Esophagus squamous epithelium (tissue), 5 donors: ENCODE measurements around the gene SRSF5. TPM values are rescaled to one million over a fixed set of nuclear protein-coding genes. Genes with fewer than 3 reads are reported as not detected.

Experiments
- DNase-seq: peaks from one replicate; lab custom pipeline; 2025; lab: John Stamatoyannopoulos, UW
- H3K27ac ChIP-seq, 4 donors: fragments of 200-600 bp; sonication (generic); one replicate each; pipeline ENCODE4 v1.5.1; 2016 to 2019; ENCODE audit warnings: mild to moderate bottlenecking in 1 of 4
- H3K27me3 ChIP-seq, 4 donors: fragments of 200-600 bp; sonication (generic); 1 replicate in 3 of 4; 2 replicates in 1 of 4; pipeline versions ENCODE4 v1.5.1 to v1.6.0; 2017 to 2021; ENCODE audit warnings: antibody characterized with exemption in 1 of 4
- H3K36me3 ChIP-seq, 3 donors: fragments of 200-600 bp; sonication (generic); one replicate each; pipeline ENCODE4 v1.5.1; 2016 to 2019
- H3K4me1 ChIP-seq, 3 donors: fragments of 200-600 bp; sonication (generic); one replicate each; pipeline ENCODE4 v1.5.1; 2017 to 2019
- H3K4me3 ChIP-seq, 4 donors: fragments of 200-600 bp; sonication (generic); 1 replicate in 3 of 4; 2 replicates in 1 of 4; pipeline ENCODE4 v1.5.1; 2016 to 2019; ENCODE audit warnings: mild to moderate bottlenecking in 2 of 4, moderate library complexity in 1 of 4
- H3K9me3 ChIP-seq, 3 donors: fragments of 200-600 bp; sonication (generic); one replicate each; pipeline ENCODE4 v1.5.1; 2016 to 2019
- POLR2A ChIP-seq, 4 donors: fragments of 450-650 bp; IDR thresholded peaks; one replicate each; pipeline ENCODE4 v1.6.1; 2017; ENCODE audit warnings: antibody characterized with exemption in 4 of 4, mild to moderate bottlenecking in 4 of 4, moderate library complexity in 3 of 4
- WGBS, 2 donors: methylation state at CpG; one replicate each; pipeline ENCODE4 v1.1.5; 2018; 5-methylcytosine and 5-hydroxymethylcytosine counted together
- intact Hi-C: fragments of 100-400 bp; cut with DNase I; formaldehyde crosslinking; loops from one replicate; pipeline ENCODE4 v1.15.0; 2022
- small RNA-seq, 4 donors: library from RNA; depleted of rRNA; stranded (forward); fragments of <200 nt; gene quantifications; one replicate each; pipeline ENCODE3, GENCODE V24; 2016
- total RNA-seq, 4 donors: library from RNA; depleted of rRNA; stranded (reverse); fragments of >200 nt; gene quantifications; one replicate each; pipeline ENCODE4 v1.1.0, GENCODE V29; 2016
- TF ChIP-seq, protein P1 (sequence below), 6 experiments: fragments of 450-650 bp in 4 of 6; fragments of 200-600 bp in 2 of 6; sonication (generic) in 2 of 6; IDR thresholded peaks; one replicate each; pipeline ENCODE4 v1.5.1; 2016 to 2019; ENCODE audit warnings: antibody characterized with exemption in 6 of 6, mild to moderate bottlenecking in 4 of 6, moderate library complexity in 4 of 6
- donor health status: DM: yes; HTN: yes; CAD: no.

Gene SRSF5
- total RNA-seq, 4 donors from 2014 or later = 94.3 to 382 (median 173) TPM

DNA sequence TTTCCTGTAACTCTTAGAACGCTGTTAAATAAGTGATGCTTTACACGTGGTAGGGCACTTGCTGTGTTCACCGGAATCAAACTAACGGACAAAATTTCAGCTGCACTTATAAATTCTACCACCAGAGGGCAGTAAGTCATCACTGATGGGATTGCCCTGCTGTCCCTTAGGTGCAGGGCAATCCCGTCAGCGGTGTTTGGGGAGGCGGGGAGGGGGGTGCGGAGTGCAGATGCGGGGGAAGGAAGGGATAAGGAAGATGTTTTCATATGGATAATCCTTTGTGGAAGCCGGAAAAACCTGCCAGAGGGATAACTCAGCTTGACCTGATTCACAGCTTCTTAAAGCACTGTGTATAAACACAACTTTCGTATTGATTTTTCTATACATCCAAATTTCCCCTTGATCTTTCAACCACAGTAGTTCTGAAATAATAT lies 51.8 kb downstream of the SRSF5 start:
- no peaks in the 10 kb centered on the region for H3K9me3 ChIP-seq
- H3K4me1 ChIP-seq = peaks cover 0 to 6% (median 0%) of the 10 kb centered on the region in 3 donors
- WGBS, 2 donors = 7 to 11% methylated on average over 10 to 11 of the region's 11 CpGs
- TF ChIP-seq, protein P1, sequence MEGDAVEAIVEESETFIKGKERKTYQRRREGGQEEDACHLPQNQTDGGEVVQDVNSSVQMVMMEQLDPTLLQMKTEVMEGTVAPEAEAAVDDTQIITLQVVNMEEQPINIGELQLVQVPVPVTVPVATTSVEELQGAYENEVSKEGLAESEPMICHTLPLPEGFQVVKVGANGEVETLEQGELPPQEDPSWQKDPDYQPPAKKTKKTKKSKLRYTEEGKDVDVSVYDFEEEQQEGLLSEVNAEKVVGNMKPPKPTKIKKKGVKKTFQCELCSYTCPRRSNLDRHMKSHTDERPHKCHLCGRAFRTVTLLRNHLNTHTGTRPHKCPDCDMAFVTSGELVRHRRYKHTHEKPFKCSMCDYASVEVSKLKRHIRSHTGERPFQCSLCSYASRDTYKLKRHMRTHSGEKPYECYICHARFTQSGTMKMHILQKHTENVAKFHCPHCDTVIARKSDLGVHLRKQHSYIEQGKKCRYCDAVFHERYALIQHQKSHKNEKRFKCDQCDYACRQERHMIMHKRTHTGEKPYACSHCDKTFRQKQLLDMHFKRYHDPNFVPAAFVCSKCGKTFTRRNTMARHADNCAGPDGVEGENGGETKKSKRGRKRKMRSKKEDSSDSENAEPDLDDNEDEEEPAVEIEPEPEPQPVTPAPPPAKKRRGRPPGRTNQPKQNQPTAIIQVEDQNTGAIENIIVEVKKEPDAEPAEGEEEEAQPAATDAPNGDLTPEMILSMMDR (IDR thresholded peaks at IDR 0.05) = peak; percentile 86 to 93 (median 92)
- no peak for TF ChIP-seq POLR2A (IDR thresholded peaks at IDR 0.05)
- DNase-seq = peak; percentile 2
- H3K27me3 ChIP-seq = peaks cover 0 to 50% (median 0%) of the 10 kb centered on the region in 4 donors
- H3K4me3 ChIP-seq = no peak overlapping the region
- no peaks in the 10 kb centered on the region for H3K36me3 ChIP-seq
- H3K27ac ChIP-seq = no peak overlapping the region
- intact Hi-C loops = no loop called here

GRCh38 chr14:69819607-69820006 lies 52.7 kb downstream of the SRSF5 start:
- intact Hi-C loops = loop anchor here (5.0 kb wide), 1 partner anchor 208 kb away; no protein-coding TSS in a partner anchor
- DNase-seq = no peak
- WGBS, 2 donors = 78 to 91% methylated on average over 6 to 8 of the region's 8 CpGs
- Histone ChIP-seq H3K4me3 (no peak overlapping the region), H3K9me3 (no peaks in the 10 kb centered on the region), H3K4me1 (peaks cover 0 to 6% (median 0%) of the 10 kb centered on the region in 3 donors), H3K36me3 (no peaks in the 10 kb centered on the region), H3K27ac (no peak overlapping the region), H3K27me3 (peaks cover 0 to 43% (median 0%) of the 10 kb centered on the region in 4 donors)
- no peak for TF ChIP-seq POLR2A (IDR thresholded peaks at IDR 0.05)
- TF ChIP-seq, protein P1 (IDR thresholded peaks at IDR 0.05) = no peak

DNA sequence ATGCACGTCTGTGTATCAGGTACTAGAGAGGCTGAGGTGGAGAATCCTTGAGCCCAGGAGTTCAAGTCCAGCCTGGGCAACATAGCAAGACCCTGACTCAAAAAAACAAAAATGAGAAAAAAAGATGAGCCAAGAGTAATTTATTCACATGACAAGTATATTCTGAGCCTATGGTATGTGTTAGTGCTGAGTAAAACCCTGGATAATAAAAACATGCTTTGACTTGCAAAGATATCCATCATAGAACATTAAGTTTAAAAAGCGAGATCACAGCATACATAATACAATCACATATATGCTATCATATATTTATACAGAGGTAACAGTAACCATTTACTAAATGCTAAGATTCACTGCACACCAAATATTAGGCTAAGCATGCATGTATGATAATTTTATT lies 54.0 kb downstream of the SRSF5 start:
- Histone ChIP-seq H3K4me1 (peaks cover 0 to 6% (median 0%) of the 10 kb centered on the region in 3 donors), H3K27me3 (peaks cover 0 to 33% (median 0%) of the 10 kb centered on the region in 4 donors), H3K9me3 (no peaks in the 10 kb centered on the region), H3K27ac (no peak overlapping the region), H3K36me3 (no peaks in the 10 kb centered on the region), H3K4me3 (no peak overlapping the region)
- 24 to 33% methylated on average over 2 of the region's 2 CpGs for WGBS, 2 donors
- intact Hi-C loops = loop anchor here (5.0 kb wide), 1 partner anchor 206 kb away; no protein-coding TSS in a partner anchor
- no peak for DNase-seq
- TF ChIP-seq POLR2A (IDR thresholded peaks at IDR 0.05) = no peak
- TF ChIP-seq, protein P1 (IDR thresholded peaks at IDR 0.05) = no peak

Small RNA genes lying within 50 kb of the gene (small RNA-seq; reads per million reads assigned to genes)
- 0 reads per million in 4 donors for gene RF00614

Other genes starting within 250 kb of the SRSF5 start
- gene CCDC177, start 192.3 kb upstream of the SRSF5 start, total RNA-seq = under 1 TPM in 1 of 4 donors, not detected in 3; 0.22 TPM
- gene SUSD6, start 155.5 kb upstream of the SRSF5 start, total RNA-seq = 10 to 100 TPM; 22.4 to 43.1 (median 27.8) TPM
- not detected for gene SLC10A1, start 30.1 kb downstream of the SRSF5 start, total RNA-seq
- 1 to 10 TPM in 1 of 4 donors, not detected in 3; 1.1 TPM for gene SMOC1, start 112.3 kb downstream of the SRSF5 start, total RNA-seq